NCI-H2171 (cell line): ENCODE data around the gene TFF3.

Experiments used
- DNase-seq: peaks from one replicate; lab custom pipeline; 2025; lab: John Stamatoyannopoulos, UW

The TFF3 gene, protein sequence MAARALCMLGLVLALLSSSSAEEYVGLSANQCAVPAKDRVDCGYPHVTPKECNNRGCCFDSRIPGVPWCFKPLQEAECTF

DNA sequence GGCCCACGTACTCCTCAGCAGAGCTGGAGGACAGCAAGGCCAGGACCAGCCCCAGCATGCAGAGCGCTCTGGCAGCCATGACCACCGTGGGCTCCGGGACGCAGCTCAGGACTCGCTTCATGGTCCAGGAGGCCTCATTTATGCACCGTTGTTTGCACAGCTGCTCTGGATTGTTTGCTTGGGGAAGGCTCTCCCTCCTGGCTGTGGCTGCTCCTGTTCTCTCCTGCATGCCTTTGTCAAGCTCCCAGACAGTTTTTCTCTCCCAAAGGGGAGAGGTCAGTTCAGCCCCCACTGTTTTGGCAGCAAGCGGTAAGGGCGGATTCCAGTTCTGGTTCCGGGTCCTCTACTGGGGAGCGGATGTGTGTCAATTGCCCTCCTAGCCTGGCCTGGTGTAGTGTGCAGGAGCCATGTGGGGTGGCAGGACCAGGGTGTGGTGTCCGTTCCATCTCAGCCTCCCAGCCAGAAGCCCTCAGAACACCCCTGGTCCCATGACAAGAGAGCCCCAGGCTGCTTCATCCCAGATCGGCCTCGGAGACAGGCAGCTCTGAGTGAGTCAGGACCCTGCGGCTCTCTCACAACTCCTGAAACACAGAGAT, at the start of gene TFF3:
Gene TFF3 (minus strand): TSS at position 114 of the 596 bp plus-strand sequence. CDS start 35 bp downstream, at position 79.
- peak; percentile 7 for DNase-seq

DNA sequence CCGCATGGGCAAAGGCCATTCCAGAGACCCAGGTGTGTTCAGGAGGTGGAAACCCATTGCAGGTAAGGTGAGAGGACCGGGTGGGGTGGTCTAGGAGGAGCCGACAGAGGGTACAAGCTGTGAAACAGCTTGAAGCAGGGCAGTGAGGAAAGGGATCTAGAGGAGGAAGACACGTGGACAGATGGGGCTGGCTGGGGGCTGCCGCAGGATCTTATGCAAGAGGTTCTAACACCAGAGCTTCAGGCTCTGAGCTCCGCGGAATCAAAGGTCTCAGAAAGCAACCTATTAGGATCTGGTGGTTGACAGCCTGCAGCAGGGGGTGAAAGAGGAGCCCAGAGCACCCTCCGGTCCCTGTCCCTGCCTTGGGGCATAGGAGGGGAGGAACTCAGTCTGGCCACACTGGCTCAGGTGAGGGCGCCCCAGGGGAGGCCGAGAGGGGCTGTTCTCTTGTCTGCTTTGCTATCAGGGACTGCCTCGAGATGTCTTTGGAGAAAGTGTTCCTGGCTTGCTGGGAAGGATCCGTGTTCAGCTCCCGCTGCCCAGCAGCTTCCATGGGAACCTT, 49.2 kb upstream of the TFF3 start:
- no peak for DNase-seq

DNA sequence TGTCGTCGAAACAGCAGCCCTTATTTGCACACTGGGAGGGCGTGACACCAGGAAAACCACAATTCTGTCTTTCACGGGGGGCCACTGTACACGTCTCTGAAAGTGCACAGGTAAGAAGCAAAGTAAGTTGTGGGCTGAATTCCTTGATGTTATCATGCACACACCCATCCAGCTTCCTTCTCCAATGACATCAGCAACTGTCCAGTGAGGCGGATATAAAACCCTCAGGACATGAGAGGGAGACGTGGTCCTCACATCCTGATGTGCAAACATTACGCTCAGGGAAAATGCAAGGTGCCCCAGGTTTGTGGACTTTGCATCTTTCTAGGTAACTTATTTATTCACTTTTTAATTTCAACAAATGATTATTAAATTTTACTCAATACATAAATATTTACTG, 48.1 kb upstream of the TFF3 start:
- no peak for DNase-seq

DNA sequence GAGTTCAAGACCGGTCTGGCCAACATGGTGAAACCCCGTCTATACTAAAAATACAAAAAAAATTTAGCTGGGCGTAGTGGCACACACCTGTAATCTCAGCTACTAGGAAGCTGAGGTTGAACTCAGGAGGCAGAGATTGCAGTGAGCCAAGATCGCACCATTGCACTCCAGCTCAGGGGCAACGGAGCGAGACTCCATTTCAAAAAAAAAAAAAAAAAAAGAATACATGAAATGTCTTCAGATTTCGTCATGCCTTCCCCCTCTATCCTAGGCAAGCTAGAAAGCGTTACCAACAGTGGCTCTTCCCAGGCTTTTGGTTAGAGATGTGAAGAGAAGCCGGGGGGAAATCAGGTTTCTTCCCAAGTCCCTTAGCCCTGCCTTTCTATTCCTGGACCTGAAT, 47.5 kb upstream of the TFF3 start:
- no peak for DNase-seq

DNA sequence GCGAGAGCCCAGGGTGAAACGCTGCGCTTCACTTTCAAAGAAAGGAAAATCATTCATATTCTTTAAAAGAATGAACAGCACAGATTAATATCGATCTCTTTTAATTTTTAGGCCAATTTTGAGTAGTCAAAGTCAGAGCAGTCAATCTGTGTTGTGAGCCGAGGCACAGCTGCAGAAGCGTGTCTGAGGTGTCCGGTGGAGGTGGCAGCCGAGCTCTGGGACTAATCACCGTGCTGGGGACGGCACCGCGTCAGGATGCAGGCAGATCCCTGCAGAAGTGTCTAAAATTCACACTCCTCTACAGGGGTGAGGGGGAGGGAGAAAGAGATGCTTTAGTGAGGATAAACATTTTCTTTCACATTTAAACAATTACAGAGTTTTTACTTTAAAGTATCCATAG, 47.0 kb upstream of the TFF3 start:
- no peak for DNase-seq

DNA sequence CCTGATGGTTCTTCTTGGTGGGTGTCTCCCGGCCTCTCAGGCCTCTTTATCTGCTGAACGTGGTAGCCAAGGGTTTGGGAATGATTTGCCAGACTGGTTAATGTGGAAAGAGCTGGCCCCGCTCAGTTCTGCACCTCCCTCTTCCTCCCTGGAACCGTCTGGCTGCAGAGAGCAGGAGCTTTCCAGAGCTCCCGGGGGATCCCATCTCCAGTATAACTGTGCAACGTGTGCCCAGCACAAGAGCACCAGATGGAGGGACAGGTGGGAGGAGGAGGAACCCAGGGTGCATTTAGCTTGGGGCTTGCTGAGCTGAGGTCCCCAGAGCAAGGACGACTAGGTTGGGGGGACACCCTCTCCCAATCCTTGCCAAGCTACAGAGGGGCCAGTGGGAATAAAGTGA, 46.1 kb upstream of the TFF3 start:
- peak; percentile 97 for DNase-seq

DNA sequence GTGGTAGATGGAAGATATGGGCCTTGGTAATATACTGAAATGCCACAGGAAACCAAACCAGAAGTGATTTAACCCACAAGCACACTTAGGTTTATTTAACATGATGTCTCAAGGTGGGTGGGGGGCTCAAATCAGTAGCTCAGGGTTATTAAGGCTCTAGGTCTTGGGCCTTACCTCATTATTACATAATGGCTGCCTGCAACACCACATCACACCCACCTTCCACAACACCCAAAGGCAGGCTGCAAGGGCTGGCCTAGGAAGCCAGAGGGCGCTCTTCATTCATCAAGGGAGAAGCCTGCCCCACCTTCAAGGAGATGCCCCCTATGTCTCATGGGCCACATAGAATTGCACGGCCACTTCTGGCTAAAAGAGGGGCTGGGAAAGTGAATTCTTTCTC, 45.1 kb upstream of the TFF3 start:
- DNase-seq, result no peak

DNA sequence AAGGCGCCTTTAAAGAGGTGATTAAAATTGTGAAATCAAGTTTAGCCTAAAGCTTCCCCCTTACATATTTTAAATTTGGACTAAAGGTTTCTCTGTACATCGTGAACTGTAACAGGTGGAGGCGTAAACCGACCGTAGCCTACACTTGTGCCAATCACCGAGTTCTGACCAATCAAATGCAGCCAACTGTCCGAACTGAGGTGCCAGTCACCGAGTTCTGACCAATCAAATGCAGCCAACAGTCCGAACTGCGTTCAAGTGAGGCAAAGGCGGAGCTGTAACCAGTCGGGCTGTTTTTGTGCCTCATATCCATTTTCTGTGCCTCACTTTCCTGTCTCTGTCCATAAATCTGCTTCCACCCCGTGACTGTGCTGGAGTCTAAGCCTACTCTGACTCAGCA, 43.7 kb upstream of the TFF3 start:
- no peak for DNase-seq

DNA sequence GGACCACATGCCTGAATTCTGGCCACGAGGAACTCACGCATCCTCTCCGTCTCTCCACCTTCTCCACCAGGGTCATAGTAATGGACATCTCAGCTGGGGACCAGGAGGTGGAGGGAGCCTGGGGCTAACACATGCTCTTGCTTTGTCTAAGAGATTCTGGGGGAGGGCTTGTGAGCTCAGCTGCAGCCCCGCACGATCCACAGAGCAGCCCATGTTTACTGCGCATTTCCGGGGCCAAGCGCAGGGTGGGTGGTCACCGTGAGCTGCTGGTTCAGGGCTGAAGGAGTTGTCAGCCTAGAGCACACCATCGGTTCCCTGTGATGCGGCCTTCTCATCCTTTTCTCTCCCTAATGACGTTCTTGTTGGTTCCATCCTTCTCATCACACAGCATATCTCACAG, 43.1 kb upstream of the TFF3 start:
- no peak for DNase-seq

DNA sequence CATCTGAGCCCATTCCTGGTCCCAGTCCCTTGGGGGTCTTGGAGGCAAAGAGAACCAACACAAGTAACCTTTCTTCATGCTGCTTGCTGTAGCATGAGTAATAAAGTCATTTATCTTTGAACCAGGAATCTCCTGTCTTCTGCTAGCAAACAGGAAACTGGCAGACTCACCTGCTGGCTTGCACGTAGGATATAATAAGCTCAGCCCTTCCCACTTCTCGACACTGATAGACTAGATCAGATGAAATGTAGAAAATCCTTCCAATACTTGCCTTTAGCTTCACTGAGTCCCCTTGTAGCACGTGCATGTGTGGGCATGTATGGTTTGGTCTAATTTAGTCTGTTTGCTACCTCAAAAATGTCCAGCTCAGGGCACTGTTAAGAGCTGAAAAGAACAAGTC, 42.1 kb upstream of the TFF3 start:
- no peak for DNase-seq

DNA sequence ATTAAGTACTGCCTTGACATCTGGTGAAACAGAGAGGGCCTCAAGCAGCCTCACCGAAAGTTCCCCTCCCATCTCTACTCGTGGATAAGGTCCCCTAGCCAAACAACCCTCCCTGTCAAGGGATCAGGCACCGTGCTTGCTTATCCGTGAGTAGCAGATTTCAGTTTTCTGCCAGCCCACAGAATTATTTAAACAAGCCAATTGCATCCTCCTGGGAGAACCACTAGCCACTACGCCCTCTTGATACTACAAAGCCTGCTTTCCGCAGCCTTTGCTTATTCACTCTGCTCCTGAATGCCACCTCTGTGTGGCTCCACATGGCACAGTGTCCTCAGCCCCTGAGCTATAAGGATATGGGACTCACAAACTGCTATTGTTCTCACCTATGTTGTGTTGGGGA, 41.4 kb upstream of the TFF3 start:
- DNase-seq, result no peak

DNA sequence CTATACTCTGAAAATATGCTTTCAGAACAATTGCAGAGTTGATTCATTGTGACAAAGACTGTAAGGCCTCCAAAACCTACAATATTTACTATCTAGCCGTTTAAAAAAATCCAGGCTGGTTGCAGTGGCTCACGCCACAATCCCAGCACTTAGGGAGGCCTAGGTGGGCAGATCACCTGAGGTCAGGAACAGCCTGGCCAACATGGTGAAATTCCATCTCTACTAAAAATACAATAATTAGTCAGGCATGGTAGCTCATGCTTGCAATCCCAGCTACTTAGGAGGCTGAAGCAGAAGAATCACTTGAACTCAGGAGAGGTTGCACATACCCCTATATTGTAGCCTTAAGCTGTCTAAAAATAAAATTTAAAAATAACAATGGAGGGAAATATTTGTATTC, 40.8 kb upstream of the TFF3 start:
- no peak for DNase-seq

DNA sequence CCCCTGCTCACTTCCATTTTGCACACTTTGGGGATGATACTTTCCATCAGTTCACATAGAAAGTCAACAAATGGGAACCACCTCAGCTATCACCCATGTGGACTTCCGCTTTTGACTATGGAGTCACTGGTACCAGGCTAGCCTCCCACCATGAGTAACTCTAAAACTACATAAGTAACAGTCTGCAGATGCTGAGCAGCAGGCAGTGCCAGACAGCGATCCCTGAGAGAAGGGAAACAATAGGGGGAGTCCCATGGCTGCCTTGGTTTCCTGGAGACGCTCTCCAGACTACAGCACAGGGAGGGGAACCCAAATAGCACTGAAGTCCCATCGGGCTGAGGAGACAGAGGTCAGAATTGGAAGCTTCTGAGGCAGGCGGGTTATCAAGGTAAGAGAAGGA, 38.4 kb upstream of the TFF3 start:
- DNase-seq, result no peak

DNA sequence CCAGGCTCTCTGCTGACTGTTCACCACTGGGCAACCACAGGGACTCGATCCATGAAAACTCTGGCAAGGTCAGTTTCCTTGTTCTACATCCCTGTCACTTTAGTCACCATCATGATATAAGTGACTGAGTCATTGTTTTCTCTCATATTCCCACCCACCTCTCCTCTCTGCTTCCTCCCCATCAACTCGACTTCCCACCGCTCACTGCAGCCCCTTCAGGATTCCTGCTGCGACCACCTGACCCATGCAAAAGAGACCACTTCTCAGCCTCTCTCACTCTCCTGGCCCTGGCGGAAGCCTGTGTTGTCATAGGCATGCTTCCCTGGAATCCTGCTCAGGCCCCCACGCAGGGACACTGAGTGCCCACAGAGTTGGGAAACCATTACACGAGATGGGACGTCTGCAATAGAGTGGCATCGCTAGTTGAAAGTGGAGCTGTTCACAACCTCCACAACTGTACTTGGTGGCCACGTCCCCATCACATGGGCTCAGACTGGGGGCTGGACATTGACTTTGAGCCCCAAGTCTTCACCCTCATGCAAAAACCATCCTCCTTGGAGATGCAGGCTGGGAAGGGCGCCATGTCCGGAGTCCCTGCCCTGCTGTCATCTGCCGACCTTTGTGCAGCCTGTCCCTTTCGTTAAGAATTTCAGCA, 37.4 kb upstream of the TFF3 start:
- no peak for DNase-seq

DNA sequence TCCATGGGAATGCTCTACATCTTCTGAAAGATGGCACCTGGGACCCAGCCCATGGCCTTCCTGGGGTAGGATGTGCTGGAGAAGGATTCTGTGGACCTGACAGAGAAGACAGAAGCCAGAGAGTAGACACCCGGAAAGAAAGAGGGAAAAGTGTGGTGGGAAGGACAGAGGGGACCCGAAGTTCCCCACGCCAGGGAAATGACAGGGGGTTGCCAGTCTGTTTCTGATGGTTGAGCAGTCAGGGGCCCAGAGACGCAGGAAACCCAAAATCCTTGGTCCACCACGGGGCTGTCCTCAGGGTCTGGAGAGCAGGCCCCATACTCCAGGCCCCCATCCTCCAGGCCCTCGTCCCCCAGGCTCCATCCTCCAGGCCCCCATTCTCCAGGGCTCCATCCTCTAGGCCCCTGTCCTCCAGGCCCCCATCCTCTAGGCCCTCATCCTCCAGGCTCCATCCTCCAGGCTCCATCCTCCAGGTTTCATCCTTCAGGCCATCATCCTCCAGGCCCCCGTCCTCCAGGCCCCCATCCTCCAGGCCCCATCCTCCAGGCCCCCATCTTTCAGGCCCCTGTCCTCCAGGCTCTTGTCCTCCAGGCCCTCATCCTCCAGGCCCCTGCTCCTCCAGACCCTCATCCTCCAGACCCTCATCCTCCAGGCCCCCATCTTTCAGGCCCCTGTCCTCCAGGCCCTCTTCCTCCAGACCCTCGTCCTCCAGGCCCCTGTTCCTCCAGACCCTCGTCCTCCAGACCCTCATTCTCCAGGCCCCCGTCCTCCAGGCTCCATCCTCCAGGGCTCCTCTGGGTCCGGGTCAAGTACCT, 36.6 kb upstream of the TFF3 start:
- DNase-seq, result no peak

DNA sequence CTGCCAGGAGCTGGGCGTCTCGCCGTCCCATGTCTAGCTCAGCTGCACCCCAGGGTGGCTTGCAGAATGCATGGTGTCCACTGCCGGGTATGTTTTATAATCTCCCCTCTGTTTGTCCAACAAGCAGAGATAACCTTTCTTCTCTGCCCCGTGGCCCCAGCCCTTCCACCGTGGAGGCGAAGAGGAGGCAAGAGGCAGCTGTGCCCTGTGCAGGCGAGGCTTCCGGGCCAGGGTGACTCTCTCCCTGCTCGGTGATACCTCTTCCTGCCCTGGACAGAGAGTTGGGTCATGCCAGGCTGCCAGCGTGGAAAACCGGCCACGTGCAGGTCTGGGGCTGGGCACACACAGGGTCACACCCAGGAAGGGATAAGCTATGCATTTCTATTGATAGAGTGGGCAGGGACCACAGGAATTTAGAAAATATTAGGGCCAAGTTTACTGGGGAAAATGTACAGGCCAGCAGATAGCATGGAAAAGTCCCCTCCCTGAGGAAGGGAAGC, 35.8 kb upstream of the TFF3 start, which contains the start of gene TFF2:
Gene TFF2 (minus strand): TSS at position 68 of the 500 bp plus-strand sequence. CDS start 37 bp downstream, at position 31.
- DNase-seq, result no peak

DNA sequence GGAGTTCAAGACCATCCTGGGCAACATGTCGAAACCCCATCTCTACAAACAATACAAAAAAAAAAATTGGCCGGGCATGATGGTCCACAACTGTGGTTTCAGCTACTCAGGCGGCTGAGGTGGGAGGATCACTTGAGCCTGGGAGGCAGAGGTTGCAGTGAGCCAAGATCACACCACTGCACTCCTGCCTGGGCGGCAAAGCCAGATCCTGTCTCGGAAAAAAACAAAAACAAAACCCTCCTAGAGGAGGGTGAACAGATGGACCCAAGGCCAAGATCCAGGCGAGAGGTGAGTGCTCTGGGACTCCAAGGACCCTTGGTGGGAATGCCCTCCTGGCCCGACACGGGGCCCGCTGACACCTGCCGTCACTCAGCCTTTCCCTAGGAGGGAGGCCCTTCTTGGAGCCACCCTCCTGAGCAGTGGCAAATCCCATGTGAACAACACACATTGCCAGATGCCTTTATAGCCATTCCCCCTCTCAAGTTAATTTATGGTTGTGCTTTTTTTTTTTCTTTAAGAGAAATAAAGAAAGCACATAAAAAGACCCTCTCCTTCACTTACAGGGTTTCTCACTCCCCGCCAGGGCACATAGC, 35.2 kb upstream of the TFF3 start:
- DNase-seq, result no peak

DNA sequence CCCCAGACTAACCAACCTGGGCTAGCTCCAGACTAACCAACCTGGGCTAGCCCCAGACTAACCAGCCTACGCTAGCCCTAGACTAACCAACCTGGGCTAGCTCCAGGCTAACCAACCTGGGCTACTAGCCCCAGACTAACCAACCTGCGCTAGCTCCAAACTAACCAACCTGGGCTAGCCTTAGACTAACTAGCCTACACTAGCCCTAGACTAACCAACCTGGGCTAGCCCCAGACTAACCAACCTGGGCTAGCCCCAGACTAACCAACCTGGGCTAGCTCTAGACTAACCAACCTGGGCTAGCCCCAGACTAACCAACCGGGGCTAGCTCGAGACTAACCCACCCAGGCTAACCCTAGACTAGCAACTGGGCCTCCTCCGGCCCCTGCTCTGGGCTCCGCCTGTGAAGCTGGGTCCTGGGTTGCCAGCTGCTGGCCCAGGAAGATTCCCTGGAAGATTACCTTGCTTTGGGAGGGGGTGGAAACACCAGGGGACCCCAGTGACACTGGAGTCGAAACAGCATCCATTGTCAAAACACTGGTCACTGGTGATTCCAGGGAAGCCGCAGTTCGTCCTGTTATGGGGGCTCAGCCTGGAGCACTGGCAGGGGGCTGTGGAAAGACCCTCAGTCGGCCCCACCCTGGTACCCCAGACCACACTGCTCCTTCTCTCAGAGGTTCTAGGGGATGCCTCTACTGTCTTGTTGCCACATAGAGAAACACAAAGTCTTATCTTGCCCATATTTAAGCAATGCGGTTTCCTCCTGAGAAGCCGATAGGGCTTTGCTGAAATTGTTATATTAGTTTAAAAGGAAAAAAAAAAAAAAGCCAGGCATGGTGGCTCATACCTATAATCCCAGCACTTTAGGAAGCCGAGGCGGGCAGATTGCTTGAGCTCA, 34.5 kb upstream of the TFF3 start:
- no peak for DNase-seq

DNA sequence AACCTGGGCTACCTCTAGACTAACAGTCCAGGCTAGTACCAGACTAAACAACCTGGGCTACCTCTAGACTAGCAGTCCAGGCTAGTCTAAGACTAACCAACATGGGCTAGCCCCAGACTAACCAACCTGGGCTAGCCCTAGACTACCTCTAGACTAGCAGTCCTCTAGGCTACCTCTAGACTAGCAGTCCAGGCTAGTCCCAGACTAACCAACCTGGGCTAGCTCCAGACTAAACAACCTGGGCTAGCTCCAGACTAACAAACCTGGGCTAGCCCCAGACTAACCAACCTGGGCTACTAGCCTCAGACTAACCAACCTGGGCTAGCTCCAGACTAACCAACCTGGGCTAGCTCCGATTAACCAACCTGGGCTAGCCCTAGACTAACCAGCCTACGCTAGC, 33.6 kb upstream of the TFF3 start:
- no peak for DNase-seq

DNA sequence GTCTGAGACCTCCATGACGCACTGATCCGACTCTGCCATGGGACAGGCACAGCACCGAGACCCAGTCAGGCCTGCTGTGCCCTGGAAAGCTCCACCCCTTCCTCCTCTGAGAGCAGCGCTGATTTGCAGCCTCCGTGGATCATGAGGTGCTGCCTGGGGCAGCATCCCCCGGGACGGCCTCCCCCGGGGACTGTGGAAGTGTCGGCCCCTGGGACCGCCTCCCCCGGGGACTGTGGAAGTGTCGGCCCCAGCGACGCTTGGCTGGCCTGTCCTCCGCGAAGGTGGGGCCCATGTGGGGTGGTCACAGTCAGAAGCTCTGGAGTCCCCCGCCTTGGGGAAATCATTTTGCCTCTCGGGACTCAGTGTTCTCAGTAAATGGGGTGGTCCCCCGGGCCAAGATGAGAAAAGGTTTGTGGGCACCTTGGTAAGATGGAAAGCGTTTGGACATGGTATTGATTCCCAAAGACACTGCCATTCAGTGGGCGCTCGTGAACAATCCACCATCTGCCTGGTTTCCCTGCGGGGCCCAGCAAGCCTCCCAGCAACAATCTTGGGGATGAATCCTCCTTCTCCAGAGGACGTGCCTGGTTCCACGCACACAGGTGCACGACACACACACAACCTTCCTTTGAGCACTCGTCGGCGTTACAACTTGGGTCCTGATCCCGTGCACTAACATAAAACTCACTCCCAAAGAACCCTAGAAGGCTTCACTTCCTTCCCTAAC, 32.6 kb upstream of the TFF3 start:
- no peak for DNase-seq
